ENCODE data around the gene CYP27C1. TPM values are rescaled to one million over a fixed set of nuclear protein-coding genes. Genes with fewer than 3 reads are reported as not detected.

The CYP27C1 gene
- total and polyA plus RNA-seq, 4 donors = 0.02 to 0.14 (median 0.07) TPM

DNA sequence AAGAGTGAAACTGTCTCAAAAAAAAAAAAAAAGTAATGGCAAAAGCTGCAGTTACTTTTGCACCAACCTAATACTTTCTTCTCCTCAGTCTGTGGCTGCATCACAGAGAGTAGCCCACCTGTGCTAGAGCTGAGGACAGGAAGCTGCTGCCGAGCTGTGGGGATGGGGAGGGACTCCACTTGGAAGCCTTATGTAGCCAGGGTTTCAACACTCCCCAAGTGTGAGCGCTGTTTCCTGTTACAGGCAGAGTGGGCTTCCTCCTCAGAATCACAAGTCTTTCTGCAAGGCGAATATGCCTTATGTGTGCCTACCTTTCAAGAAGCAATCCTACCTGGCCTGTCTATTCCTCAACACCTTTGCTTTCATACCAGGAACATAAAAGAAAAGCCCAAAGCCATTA lies 36.3 kb upstream of the CYP27C1 start (continued):
- TF ChIP-seq, protein P1, sequence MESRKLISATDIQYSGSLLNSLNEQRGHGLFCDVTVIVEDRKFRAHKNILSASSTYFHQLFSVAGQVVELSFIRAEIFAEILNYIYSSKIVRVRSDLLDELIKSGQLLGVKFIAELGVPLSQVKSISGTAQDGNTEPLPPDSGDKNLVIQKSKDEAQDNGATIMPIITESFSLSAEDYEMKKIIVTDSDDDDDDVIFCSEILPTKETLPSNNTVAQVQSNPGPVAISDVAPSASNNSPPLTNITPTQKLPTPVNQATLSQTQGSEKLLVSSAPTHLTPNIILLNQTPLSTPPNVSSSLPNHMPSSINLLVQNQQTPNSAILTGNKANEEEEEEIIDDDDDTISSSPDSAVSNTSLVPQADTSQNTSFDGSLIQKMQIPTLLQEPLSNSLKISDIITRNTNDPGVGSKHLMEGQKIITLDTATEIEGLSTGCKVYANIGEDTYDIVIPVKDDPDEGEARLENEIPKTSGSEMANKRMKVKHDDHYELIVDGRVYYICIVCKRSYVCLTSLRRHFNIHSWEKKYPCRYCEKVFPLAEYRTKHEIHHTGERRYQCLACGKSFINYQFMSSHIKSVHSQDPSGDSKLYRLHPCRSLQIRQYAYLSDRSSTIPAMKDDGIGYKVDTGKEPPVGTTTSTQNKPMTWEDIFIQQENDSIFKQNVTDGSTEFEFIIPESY (IDR thresholded peaks at IDR 0.05) = no peak
- TF ChIP-seq EGR1 (IDR thresholded peaks at IDR 0.05; ENCODE audit: low read depth in 2 of 2) (no peak), HNF4A (conservative IDR thresholded peaks at IDR 0.05) (no peak), SP1 (IDR thresholded peaks at IDR 0.05) (no peak), RAD21 (IDR thresholded peaks at IDR 0.05) (no peak), TAF1 (conservative IDR thresholded peaks at IDR 0.05) (no peak), JUND (IDR thresholded peaks at IDR 0.05) (no peak), FOXA2 (IDR thresholded peaks at IDR 0.05) (no peak), GABPA (IDR thresholded peaks at IDR 0.05 in 1 of 2, conservative IDR thresholded peaks at IDR 0.05 in 1 of 2) (no peak), FOXA1 (IDR thresholded peaks at IDR 0.05) (no peak), NR2F2 (IDR thresholded peaks at IDR 0.05) (no peak), HNF4G (IDR thresholded peaks at IDR 0.05) (no peak)

DNA sequence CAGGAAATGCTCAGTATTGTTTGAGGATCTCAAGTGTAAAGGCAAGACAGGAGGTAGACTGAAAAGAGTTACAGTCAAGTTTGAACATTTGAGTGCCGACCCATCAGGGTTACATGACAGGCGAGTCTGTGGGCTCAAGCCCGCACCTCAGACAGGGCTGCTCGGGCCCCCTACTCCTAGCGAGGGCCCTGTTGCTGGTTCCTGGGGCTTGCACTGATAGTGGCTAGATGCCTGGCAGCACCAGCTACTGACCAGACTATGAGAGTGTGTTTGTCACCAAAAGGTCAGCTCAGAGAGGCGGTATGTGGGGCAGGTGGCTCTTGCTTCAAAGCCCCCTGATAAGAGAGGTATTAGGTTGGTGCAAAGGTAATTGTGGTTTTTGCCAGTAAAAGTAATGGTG lies 35.6 kb upstream of the CYP27C1 start:
- WGBS = 99% methylated on average over 6 of the region's 6 CpGs
- H3K4me3 ChIP-seq (ENCODE audit: low read depth in 1 of 3, low read length in 3 of 3) = no peak overlapping the region
- H3K9me3 ChIP-seq (ENCODE audit: control insufficient read depth in 4 of 4, low read length in 3 of 4) = no peaks in the 10 kb centered on the region
- TF ChIP-seq NR2F2 (IDR thresholded peaks at IDR 0.05) = no peak
- no peak for TF ChIP-seq YY1 (IDR thresholded peaks at IDR 0.05)
- TF ChIP-seq, protein P1 (IDR thresholded peaks at IDR 0.05) = no peak
- TF ChIP-seq GABPA (IDR thresholded peaks at IDR 0.05 in 1 of 2, conservative IDR thresholded peaks at IDR 0.05 in 1 of 2) = no peak
- TF ChIP-seq, protein P2, sequence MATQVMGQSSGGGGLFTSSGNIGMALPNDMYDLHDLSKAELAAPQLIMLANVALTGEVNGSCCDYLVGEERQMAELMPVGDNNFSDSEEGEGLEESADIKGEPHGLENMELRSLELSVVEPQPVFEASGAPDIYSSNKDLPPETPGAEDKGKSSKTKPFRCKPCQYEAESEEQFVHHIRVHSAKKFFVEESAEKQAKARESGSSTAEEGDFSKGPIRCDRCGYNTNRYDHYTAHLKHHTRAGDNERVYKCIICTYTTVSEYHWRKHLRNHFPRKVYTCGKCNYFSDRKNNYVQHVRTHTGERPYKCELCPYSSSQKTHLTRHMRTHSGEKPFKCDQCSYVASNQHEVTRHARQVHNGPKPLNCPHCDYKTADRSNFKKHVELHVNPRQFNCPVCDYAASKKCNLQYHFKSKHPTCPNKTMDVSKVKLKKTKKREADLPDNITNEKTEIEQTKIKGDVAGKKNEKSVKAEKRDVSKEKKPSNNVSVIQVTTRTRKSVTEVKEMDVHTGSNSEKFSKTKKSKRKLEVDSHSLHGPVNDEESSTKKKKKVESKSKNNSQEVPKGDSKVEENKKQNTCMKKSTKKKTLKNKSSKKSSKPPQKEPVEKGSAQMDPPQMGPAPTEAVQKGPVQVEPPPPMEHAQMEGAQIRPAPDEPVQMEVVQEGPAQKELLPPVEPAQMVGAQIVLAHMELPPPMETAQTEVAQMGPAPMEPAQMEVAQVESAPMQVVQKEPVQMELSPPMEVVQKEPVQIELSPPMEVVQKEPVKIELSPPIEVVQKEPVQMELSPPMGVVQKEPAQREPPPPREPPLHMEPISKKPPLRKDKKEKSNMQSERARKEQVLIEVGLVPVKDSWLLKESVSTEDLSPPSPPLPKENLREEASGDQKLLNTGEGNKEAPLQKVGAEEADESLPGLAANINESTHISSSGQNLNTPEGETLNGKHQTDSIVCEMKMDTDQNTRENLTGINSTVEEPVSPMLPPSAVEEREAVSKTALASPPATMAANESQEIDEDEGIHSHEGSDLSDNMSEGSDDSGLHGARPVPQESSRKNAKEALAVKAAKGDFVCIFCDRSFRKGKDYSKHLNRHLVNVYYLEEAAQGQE (IDR thresholded peaks at IDR 0.05) = no peak
- no peak for TF ChIP-seq HNF4A (conservative IDR thresholded peaks at IDR 0.05)
- no peak for TF ChIP-seq HNF4G (IDR thresholded peaks at IDR 0.05)
- TF ChIP-seq FOXA2 (IDR thresholded peaks at IDR 0.05) = no peak
- no peak for TF ChIP-seq RXRA (IDR thresholded peaks at IDR 0.05)
- no peak for TF ChIP-seq SP1 (IDR thresholded peaks at IDR 0.05)
- TF ChIP-seq, protein P3, sequence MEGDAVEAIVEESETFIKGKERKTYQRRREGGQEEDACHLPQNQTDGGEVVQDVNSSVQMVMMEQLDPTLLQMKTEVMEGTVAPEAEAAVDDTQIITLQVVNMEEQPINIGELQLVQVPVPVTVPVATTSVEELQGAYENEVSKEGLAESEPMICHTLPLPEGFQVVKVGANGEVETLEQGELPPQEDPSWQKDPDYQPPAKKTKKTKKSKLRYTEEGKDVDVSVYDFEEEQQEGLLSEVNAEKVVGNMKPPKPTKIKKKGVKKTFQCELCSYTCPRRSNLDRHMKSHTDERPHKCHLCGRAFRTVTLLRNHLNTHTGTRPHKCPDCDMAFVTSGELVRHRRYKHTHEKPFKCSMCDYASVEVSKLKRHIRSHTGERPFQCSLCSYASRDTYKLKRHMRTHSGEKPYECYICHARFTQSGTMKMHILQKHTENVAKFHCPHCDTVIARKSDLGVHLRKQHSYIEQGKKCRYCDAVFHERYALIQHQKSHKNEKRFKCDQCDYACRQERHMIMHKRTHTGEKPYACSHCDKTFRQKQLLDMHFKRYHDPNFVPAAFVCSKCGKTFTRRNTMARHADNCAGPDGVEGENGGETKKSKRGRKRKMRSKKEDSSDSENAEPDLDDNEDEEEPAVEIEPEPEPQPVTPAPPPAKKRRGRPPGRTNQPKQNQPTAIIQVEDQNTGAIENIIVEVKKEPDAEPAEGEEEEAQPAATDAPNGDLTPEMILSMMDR (IDR thresholded peaks at IDR 0.05; ENCODE audit: low read depth, low read length, missing input control) = no peak
- no peak for TF ChIP-seq TAF1 (conservative IDR thresholded peaks at IDR 0.05)
- no peak for TF ChIP-seq FOXA1 (IDR thresholded peaks at IDR 0.05)
- no peak for TF ChIP-seq RAD21 (IDR thresholded peaks at IDR 0.05)
- TF ChIP-seq, protein P4, sequence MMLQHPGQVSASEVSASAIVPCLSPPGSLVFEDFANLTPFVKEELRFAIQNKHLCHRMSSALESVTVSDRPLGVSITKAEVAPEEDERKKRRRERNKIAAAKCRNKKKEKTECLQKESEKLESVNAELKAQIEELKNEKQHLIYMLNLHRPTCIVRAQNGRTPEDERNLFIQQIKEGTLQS (IDR thresholded peaks at IDR 0.05) = no peak
- H3K9ac ChIP-seq (ENCODE audit: low read depth in 1 of 2, low read length in 2 of 2) = no peak overlapping the region
- no peak for DNase-seq (ENCODE audit: low spot score)
- H3K36me3 ChIP-seq (ENCODE audit: control insufficient read depth in 4 of 4, insufficient read depth in 3 of 4, low read depth in 1 of 4, low read length in 3 of 4) = peaks cover 4 to 43% (median 23%) of the 10 kb centered on the region in 4 donors
- no peaks in the 10 kb centered on the region for H3K27me3 ChIP-seq (ENCODE audit: control insufficient read depth in 4 of 4, insufficient read depth in 4 of 4, low read length in 3 of 4)
- H3K27ac ChIP-seq (ENCODE audit: low read depth in 1 of 2, low read length in 2 of 2) = no peak overlapping the region
- peaks cover 0 to 4% (median 0%) of the 10 kb centered on the region in 4 donors for H3K4me1 ChIP-seq (ENCODE audit: control insufficient read depth in 4 of 4, insufficient read depth in 4 of 4, low read length in 3 of 4)

Data from liver (tissue), 9 donors.